NCI-H82 treated with DMSO at 0.1 percent for 48 hours (cell line): ENCODE measurements around the gene TSEN2.

Experiments used
- DNase-seq: peaks from one replicate; lab custom pipeline; 2025; ENCODE audit not compliant: unreplicated experiment; lab: John Stamatoyannopoulos, UW

Gene TSEN2

GRCh38 chr3:12582730-12583129 lies 98.5 kb downstream of the TSEN2 start:
- DNase-seq = no peak
